ENCODE measurements around the gene DCAF17.
A peak's percentile ranks its signal among the peaks of the same experiment; 100 is the strongest.
"Not testable (repeated sequence)": the region's sequence is repeated elsewhere in the genome, so short reads cannot be mapped to it uniquely, and the experiment has no call there.

Gene DCAF17

GRCh38 chr2:171522788-171523087, 88.7 kb downstream of the DCAF17 start:
- Histone ChIP-seq H3K4me3 (replicated peaks; ENCODE audit: low read depth, low read length) (peak overlapping the region; percentile 96), H3K36me3 (ENCODE audit: control insufficient read depth, insufficient read depth, low read length) (no peaks in the 10 kb centered on the region), H3K27me3 (replicated peaks; ENCODE audit: control insufficient read depth, insufficient read depth, low read length) (no peaks in the 10 kb centered on the region)
- DNase-seq (ENCODE audit: extremely low read depth, insufficient read length), result peak; percentile 67
- TF ChIP-seq CTCF (IDR thresholded peaks at IDR 0.05; ENCODE audit: insufficient read depth, low read length, poor library complexity, severe bottlenecking), result no peak

- Histone ChIP-seq H3K4me3 (replicated peaks; ENCODE audit: low read depth, low read length) (peak overlapping the region; percentile 96), H3K27me3 (replicated peaks; ENCODE audit: control insufficient read depth, insufficient read depth, low read length) (no peaks in the 10 kb centered on the region), H3K36me3 (ENCODE audit: control insufficient read depth, insufficient read depth, low read length) (no peaks in the 10 kb centered on the region)
- no peak for TF ChIP-seq CTCF (IDR thresholded peaks at IDR 0.05; ENCODE audit: insufficient read depth, low read length, poor library complexity, severe bottlenecking)
- peak; percentile 65 for DNase-seq (ENCODE audit: extremely low read depth, insufficient read length)
Measured at GRCh38 chr2:171523088-171524017, 89.3 kb downstream of the DCAF17 start.

- no peak for DNase-seq (ENCODE audit: extremely low read depth, insufficient read length)
- Histone ChIP-seq H3K4me3 (replicated peaks; ENCODE audit: low read depth, low read length) (peak overlapping the region; percentile 96), H3K27me3 (replicated peaks; ENCODE audit: control insufficient read depth, insufficient read depth, low read length) (no peaks in the 10 kb centered on the region), H3K36me3 (ENCODE audit: control insufficient read depth, insufficient read depth, low read length) (no peaks in the 10 kb centered on the region)
- no peak for TF ChIP-seq CTCF (IDR thresholded peaks at IDR 0.05; ENCODE audit: insufficient read depth, low read length, poor library complexity, severe bottlenecking)
Measured at GRCh38 chr2:171524018-171524401, 90.0 kb downstream of the DCAF17 start.

GRCh38 chr2:171529914-171530313, 95.9 kb downstream of the DCAF17 start:
- peak; percentile 59 for TF ChIP-seq CTCF (IDR thresholded peaks at IDR 0.05; ENCODE audit: insufficient read depth, low read length, poor library complexity, severe bottlenecking)
- Histone ChIP-seq H3K36me3 (ENCODE audit: control insufficient read depth, insufficient read depth, low read length) (0 out of 2 replicates have a peak, but pooled peaks cover 2% of the 10 kb centered on the region), H3K27me3 (replicated peaks; ENCODE audit: control insufficient read depth, insufficient read depth, low read length) (no peaks in the 10 kb centered on the region), H3K4me3 (replicated peaks; ENCODE audit: low read depth, low read length) (no peak overlapping the region)
- no peak for DNase-seq (ENCODE audit: extremely low read depth, insufficient read length)

- H3K4me3 ChIP-seq (replicated peaks; ENCODE audit: low read depth, low read length), result no peak overlapping the region
- H3K27me3 ChIP-seq (replicated peaks; ENCODE audit: control insufficient read depth, insufficient read depth, low read length), result no peaks in the 10 kb centered on the region
- TF ChIP-seq CTCF (IDR thresholded peaks at IDR 0.05; ENCODE audit: insufficient read depth, low read length, poor library complexity, severe bottlenecking), result no peak
- no peak for DNase-seq (ENCODE audit: extremely low read depth, insufficient read length)
- H3K36me3 ChIP-seq (ENCODE audit: control insufficient read depth, insufficient read depth, low read length), result 0 out of 2 replicates have a peak, but pooled peaks cover 2% of the 10 kb centered on the region
Measured at GRCh38 chr2:171530378-171530777, 96.4 kb downstream of the DCAF17 start.

- peak; percentile 31 for DNase-seq (ENCODE audit: extremely low read depth, insufficient read length)
- H3K4me3 ChIP-seq (replicated peaks; ENCODE audit: low read depth, low read length); H3K36me3 ChIP-seq (ENCODE audit: control insufficient read depth, insufficient read depth, low read length); H3K27me3 ChIP-seq (replicated peaks; ENCODE audit: control insufficient read depth, insufficient read depth, low read length): not testable (repeated sequence)
Measured at GRCh38 chr2:171530859-171531258, 96.8 kb downstream of the DCAF17 start.

Data from GM06990 (cell line).